Activated naive CD8-positive, alpha-beta T cell treated with anti-CD3 and anti-CD28 coated beads, Interleukin-2, amount 10 ng/mL, durations not matched to agents 7 days and 5 days (primary cell): Measurements from ENCODE around the gene LRWD1. TPM values are rescaled to one million over a fixed set of nuclear protein-coding genes. Genes with fewer than 3 reads are reported as not detected.
"Not testable (repeated sequence)": the region's sequence is repeated elsewhere in the genome, so short reads cannot be mapped to it uniquely, and the experiment has no call there.

ENCODE experiments used
- ATAC-seq: fragments of 150-1000 bp; cut with Tn5 transposase; one replicate; pipeline ENCODE4 v1.10.0; 2021; ENCODE audit warnings: low read depth, moderate library complexity
- POLR2A ChIA-PET: fragments of 350-600 bp; sonication (Branson Sonifier 250); formaldehyde crosslinking; loops from one replicate; lab custom pipeline; 2021; ENCODE audit warnings: antibody characterized with exemption; lab: Charles Lee
- DNase-seq: peaks from one replicate; pipeline ENCODE4 v3.0.0; 2021
- H3K27ac Mint-ChIP-seq: one replicate; pipeline ENCODE4 v1.8.0; 2022; ENCODE audit warnings: mild to moderate bottlenecking, mixed read lengths
- H3K27me3 Mint-ChIP-seq: one replicate; pipeline ENCODE4 v1.8.0; 2022; ENCODE audit warnings: mild to moderate bottlenecking, moderate library complexity, mixed read lengths
- H3K36me3 Mint-ChIP-seq: one replicate; pipeline ENCODE4 v1.8.0; 2021; ENCODE audit warnings: mild to moderate bottlenecking, mixed read lengths
- H3K4me1 Mint-ChIP-seq: one replicate; pipeline ENCODE4 v1.8.0; 2021; ENCODE audit warnings: mixed read lengths
- H3K4me3 Mint-ChIP-seq: one replicate; pipeline ENCODE4 v1.8.0; 2022; ENCODE audit warnings: mild to moderate bottlenecking, moderate library complexity, mixed read lengths
- H3K9me3 Mint-ChIP-seq: one replicate; pipeline ENCODE4 v1.8.0; 2021; ENCODE audit warnings: mixed read lengths
- total RNA-seq, 2 experiments: library from RNA; stranded (reverse); gene quantifications; one replicate each; pipeline ENCODE4 v1.2.3, GENCODE V29; 2021

LRWD1 gene
- total RNA-seq, 2 experiments from 2014 or later: 14.7 to 15.8 TPM

DNA sequence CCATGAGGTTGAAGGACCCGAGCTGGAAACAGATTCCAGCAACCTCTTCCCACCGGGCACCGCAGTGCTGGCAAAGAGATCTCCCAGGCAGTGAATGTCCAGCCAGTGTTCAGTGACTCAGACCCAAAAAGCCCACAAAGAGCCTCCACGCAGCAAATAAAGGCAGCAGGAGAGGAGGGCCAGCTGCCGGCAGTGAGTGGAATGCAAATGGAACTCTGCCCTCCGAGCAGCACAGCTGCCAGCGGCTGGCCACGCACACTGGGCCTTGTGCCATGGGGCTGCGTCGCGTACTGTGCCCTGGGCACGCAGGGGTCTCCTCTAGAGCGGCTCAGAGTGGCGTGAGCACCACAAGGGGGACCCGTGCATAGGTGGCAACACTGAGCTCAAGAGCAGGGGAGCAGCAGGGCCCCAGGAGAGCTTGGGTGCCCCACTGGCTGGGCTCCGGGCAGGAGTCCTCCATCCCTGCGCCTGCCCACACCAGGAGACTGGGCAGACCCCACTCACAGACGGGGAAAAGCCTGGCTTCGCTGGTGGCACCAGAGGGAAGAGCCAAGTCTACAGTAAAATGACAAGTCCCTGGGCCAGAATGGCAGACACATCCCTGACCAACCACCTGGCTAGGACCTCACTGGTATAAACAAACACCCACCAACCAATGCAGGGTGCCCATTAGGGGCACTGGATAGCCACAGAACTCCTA lies 10.1 kb downstream of the LRWD1 start:
- H3K9me3 Mint-ChIP-seq, POLR2A ChIA-PET: not testable (repeated sequence)
- peak; percentile 12 for DNase-seq

DNA sequence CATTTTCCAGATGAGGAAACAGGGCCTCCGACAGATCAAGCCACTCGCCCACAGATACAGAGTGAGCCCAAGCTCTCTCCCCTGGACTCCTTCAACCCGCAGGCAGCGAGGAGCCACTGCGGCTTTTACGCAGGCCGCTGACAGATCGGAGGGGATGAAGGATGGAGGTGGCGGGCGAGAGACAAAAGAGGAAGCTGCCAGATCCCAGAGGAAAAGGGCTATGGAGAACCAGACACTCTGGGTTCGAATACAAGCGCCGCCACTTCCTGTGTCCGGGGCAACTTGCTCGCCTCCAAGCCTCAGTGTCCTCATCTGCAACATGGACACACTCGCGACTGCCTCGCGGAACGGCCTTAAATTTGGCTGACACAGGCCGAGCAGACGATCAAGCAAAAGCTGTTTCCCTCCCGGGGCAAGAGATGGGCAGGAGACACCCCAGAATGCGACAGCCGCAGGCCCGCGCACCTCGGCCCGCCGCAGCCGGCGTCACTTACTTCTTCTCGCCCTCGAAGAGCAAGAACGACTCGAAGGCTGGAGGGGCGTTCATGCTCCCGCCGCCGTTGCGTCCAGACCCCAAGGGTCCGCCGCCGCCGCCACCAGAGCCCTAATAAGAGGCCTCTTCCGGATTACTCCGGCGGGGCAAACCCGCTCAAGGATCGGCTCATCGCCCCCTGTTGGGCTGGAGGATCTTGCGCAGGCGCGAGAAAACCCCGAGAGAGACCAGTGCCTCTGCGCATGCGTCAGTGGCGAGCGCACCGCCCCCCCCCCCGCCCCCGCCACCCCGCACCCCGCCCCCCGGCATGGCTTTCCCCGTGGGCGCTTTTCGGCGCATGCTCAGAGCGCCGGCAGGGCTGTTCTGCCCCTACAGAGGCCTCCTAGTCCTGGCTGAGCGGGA lies 13.8 kb downstream of the LRWD1 start, which contains the start of gene POLR2J:
Gene POLR2J, minus strand, starts transcription at position 609 of the 895 bp plus-strand sequence. Its CDS starts 62 bp downstream, at position 547.
- H3K27me3 Mint-ChIP-seq, POLR2A ChIA-PET, H3K36me3 Mint-ChIP-seq, H3K9me3 Mint-ChIP-seq, H3K4me1 Mint-ChIP-seq: not testable (repeated sequence)
- Mint-ChIP-seq H3K4me3 (peak within 1 kb of the TSS; percentile 87), H3K27ac (peak within 1 kb of the TSS; percentile 84)
- ATAC-seq: peak; percentile 93
- DNase-seq: peak; percentile 83

More for the DNA sequence above, 10.1 kb downstream of the LRWD1 start:
- not testable (repeated sequence) for H3K27ac Mint-ChIP-seq, H3K4me3 Mint-ChIP-seq, H3K4me1 Mint-ChIP-seq, ATAC-seq, H3K27me3 Mint-ChIP-seq, H3K36me3 Mint-ChIP-seq

DNA sequence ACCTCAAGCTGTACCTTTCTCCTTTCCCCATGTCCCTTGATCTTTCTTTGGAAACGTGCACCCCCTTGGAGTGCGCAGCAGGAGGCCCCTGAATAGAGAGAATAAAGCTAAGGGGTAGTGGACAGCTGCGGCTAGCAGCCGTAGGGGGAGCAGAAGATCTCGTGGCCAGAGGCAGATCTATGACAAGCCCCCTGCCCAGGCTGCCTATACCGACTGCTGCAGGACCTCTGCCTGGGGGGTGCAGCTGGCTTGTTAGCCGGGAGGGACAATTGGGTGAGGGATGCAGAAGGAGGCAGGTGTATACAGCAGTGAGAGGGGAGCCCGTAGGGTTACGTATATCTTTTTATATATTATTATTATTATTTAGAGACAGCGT lies 14.4 kb downstream of the LRWD1 start:
- H3K27ac Mint-ChIP-seq, H3K36me3 Mint-ChIP-seq, POLR2A ChIA-PET, DNase-seq, H3K4me3 Mint-ChIP-seq, H3K4me1 Mint-ChIP-seq, H3K27me3 Mint-ChIP-seq, H3K9me3 Mint-ChIP-seq: not testable (repeated sequence)
- ATAC-seq: peak; percentile 24

DNA sequence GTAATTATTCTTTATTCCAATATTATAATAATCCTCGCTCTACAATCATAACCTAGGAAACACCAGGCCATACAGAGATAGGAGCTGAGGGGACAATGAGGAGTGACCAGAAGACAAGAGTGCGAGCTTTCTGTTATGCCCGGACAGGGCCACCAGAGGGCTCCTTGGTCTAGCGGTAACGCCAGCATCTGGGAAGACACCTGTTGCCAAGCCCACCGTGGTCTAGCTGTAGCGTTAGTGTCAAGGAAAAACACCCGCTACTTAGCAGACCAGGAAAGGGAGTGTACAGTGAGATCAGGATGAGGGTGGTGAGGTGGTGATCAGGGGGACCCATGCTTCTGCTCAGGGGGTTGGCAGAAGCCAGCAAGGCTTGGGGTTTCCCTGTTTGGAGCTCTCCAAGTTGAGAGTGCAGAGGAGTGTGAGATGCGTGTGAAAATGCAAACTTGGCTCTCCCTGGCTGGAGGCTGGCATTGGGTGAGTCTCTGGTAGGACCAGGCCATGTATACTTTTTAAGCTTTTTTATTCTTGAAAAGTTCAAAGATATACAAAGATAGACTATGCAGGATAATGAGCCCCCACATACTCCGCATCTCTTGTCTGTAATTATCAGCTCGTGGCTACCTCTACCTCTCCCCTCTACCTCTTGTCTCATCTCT lies 15.3 kb downstream of the LRWD1 start:
- H3K27ac Mint-ChIP-seq, H3K9me3 Mint-ChIP-seq, ATAC-seq, H3K4me3 Mint-ChIP-seq, H3K36me3 Mint-ChIP-seq, H3K27me3 Mint-ChIP-seq, POLR2A ChIA-PET, H3K4me1 Mint-ChIP-seq: not testable (repeated sequence)
- peak; percentile 40 for DNase-seq

DNA sequence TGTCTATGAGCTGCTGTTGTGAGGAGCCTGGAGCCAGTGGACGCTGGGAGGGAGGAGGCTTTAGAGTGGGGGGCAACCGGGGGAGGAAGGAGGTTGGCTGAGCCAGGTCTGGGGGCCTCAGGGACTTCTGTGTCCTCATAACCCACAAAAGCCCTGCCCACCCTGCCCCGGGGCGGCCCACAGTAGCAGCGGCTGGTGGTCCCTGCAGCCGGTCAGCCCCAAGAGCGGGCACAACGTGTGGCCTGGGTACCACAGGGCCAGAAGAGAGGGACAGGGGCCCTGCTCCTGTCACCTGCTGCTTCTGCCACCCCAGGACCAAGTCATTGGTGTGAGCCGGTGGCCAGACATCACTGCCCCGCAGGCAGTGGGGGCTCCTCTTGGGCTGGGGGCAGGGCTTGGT lies 17.2 kb downstream of the LRWD1 start:
- H3K27me3 Mint-ChIP-seq, H3K27ac Mint-ChIP-seq, H3K4me1 Mint-ChIP-seq, ATAC-seq, H3K36me3 Mint-ChIP-seq, POLR2A ChIA-PET, H3K9me3 Mint-ChIP-seq, H3K4me3 Mint-ChIP-seq: not testable (repeated sequence)
- peak; percentile 10 for DNase-seq

DNA sequence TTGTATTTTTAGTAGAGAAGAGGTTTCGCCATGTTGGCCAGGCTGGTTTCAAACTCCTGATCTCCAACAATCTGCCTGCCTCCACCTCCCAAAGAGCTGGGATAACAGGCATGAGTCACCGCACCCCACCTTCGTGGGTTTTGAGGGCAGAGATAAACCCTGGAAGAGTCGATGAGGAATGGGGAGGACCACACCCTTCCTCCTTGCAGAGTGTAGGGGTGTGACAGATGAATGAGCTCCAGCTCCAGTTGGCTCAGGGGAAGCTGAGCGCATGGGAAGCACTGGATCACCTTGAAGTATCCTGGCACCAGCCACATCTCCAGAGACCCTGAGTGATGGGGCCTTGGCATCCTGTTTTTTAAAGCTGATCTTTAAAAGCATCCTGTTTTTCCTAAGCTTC lies 19.5 kb downstream of the LRWD1 start:
- H3K27ac Mint-ChIP-seq, POLR2A ChIA-PET, H3K4me1 Mint-ChIP-seq, H3K36me3 Mint-ChIP-seq, H3K4me3 Mint-ChIP-seq, H3K9me3 Mint-ChIP-seq, DNase-seq, H3K27me3 Mint-ChIP-seq, ATAC-seq: not testable (repeated sequence)

DNA sequence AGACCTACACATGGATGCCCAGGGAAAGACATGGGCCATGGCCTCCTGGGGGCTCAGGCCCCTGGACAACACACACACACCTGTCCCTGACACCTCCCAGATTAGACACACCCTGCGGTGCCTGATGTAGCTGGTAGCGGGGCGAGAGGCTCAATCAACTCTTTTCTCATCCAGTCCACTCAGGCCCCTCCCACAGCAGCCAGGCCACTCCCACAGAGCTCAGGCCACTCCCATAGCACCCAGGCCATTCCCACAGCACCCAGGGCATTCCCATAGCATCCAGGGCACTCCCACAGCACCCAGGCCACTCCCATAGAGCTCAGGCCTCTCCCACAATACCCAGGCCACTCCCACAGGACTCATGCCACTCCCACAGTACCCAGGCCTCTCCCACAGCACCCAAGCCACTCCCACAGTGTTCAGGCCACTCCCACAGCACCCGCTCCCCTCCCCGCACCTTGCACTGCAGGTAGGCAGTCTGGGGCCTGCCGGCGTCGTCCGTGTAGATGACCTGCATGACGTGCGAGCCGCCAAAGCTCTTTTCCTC lies 25.8 kb downstream of the LRWD1 start:
- ATAC-seq: peak; percentile 11
- H3K4me3 Mint-ChIP-seq, POLR2A ChIA-PET, H3K9me3 Mint-ChIP-seq, H3K27me3 Mint-ChIP-seq, H3K27ac Mint-ChIP-seq, DNase-seq, H3K4me1 Mint-ChIP-seq, H3K36me3 Mint-ChIP-seq: not testable (repeated sequence)

DNA sequence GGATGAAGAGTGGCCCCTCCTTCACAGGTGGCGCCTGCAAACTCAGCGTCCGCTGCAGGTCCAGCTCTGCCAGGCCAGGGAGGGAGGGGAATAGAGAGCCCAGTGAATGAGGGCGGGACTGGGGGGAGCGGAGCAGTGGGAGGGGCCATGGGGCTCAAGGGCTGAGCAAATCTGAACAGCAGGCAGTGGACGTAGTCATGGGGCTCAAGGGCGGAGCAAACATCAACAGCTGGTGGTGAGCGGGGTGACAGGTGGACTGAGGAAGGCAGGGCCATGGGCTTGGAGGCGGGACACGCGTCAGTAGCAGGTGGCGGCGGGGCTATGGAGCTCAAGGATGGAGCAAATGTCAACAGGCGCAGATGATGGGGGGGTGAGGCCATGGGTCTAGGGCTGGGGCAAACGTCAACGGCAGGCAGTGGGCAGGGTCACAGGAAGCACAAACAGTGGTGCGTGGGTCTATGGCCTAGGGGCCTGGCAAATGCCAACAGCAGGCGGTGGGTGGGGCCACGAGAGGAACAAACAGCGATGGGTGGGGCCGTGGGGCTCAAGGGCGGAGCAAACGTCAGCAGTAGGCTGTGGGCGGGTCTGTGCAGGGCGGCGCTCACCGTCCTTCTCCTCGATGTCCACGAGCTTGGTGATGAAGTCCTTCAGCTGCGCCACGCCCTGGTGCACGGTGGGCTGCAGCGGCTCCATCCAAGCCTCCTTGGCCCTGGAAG lies 28.6 kb downstream of the LRWD1 start:
- H3K4me1 Mint-ChIP-seq, H3K36me3 Mint-ChIP-seq, POLR2A ChIA-PET, H3K27me3 Mint-ChIP-seq, H3K27ac Mint-ChIP-seq, H3K9me3 Mint-ChIP-seq, H3K4me3 Mint-ChIP-seq, DNase-seq: not testable (repeated sequence)
- peak; percentile 33 for ATAC-seq

DNA sequence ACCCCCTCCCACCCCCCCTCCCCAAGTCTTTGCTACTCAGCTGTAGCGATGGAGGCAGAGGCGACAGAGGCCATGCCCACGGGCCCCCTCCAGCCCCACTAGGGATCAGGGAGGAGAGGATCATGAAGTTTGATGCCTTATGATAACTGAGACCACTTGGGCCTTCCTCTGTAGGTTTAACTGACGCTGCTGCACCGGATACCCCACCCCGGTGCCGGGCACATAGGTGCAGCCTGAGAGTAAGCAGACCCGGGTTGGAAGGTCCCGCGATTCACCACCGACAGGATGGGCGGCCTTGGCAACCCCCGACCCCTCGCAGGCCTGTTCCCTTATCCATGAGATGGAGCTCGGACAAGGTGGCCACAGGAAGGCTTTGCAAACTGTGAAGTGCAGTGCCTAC lies 29.2 kb downstream of the LRWD1 start:
- DNase-seq (peak; percentile 55), ATAC-seq (peak; percentile 14)
- H3K36me3 Mint-ChIP-seq, H3K27me3 Mint-ChIP-seq, H3K9me3 Mint-ChIP-seq, H3K27ac Mint-ChIP-seq, POLR2A ChIA-PET, H3K4me1 Mint-ChIP-seq: not testable (repeated sequence)
- H3K4me3 Mint-ChIP-seq: peak overlapping the region; percentile 32

DNA sequence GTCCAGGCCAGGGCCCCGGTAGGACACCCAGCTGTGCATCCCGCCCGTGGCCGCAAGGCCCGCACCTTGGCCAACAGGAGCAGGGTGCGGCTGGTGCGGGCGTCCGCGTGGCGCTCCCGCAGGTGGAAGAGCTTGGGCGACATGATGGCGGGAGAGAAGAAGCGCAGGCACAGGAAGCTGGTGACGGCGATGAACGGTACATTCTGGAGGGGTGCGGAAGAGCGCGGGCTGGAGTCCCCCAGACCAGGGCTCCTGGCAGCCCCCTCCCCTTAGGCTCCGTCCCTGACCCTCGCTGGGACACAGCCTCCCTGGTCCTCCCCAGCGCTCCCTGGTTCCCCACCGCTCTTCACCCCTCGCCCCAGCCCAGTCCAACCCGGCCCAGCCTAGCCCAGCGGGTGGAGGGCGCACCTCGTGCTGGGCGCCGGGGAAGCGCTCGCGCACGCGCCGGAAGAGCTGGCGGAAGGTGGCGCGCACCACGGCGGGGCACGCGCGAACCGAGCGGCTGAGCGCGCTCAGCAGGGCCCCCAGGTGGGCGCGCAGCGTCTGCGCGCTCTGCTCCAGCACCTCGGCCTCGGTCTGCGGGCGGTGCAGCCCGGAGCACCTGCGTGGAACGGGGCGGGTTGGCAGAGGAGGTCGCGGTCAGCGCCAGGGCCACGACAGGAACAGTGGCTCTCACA lies 29.8 kb downstream of the LRWD1 start:
- H3K4me3 Mint-ChIP-seq, H3K27me3 Mint-ChIP-seq, H3K36me3 Mint-ChIP-seq, POLR2A ChIA-PET, H3K4me1 Mint-ChIP-seq, DNase-seq, H3K9me3 Mint-ChIP-seq, H3K27ac Mint-ChIP-seq: not testable (repeated sequence)
- ATAC-seq: peak; percentile 84

DNA sequence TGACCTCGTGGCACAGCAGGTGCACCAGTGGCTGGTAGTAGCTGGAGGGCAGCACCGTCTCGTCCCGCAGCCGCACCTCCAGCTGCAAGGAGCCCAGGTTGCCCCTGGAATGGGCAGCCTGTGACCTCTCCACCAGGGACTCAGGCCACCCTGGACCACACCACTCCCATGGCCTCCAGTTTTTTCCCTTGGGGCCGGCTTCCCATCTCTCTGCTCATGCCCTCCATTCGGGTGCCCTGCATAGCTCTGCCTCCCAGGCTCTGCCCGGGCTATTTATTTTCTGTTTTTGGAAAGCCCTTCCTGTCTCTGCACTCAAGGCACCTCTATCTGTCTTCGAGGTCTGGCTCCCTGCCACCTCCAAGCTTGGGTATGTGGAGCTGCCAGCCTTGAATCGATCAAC lies 32.1 kb downstream of the LRWD1 start:
- ATAC-seq, DNase-seq: not testable (repeated sequence)

DNA sequence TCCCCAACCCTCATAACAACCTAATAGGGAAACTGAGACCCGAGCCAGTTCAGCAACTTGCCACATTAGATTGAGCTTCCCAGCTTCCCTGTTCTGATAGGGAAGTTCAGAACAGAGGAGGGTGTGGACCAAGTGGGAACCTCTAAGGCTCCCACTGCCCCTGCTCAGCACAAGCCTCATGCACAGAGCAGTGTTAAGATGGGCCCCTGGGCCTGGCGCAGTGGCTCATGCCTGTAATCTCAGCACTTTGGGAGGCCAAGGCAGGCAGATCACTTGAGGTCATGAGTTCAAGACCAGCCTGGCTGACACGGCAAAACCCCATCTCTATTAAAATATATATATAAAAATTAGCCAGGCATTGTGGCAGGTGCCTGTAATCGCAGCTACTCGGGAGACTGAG lies 32.5 kb downstream of the LRWD1 start:
- H3K36me3 Mint-ChIP-seq, H3K4me3 Mint-ChIP-seq, ATAC-seq: not testable (repeated sequence)

More for the DNA sequence above, 32.1 kb downstream of the LRWD1 start:
- H3K27me3 Mint-ChIP-seq, H3K27ac Mint-ChIP-seq, H3K4me1 Mint-ChIP-seq, H3K4me3 Mint-ChIP-seq, H3K36me3 Mint-ChIP-seq, H3K9me3 Mint-ChIP-seq, POLR2A ChIA-PET: not testable (repeated sequence)

More for the DNA sequence above, 32.5 kb downstream of the LRWD1 start:
- H3K27me3 Mint-ChIP-seq, H3K4me1 Mint-ChIP-seq, H3K9me3 Mint-ChIP-seq, H3K27ac Mint-ChIP-seq, DNase-seq, POLR2A ChIA-PET: not testable (repeated sequence)
